Measurements from ENCODE around the gene JARID2.

DNA sequence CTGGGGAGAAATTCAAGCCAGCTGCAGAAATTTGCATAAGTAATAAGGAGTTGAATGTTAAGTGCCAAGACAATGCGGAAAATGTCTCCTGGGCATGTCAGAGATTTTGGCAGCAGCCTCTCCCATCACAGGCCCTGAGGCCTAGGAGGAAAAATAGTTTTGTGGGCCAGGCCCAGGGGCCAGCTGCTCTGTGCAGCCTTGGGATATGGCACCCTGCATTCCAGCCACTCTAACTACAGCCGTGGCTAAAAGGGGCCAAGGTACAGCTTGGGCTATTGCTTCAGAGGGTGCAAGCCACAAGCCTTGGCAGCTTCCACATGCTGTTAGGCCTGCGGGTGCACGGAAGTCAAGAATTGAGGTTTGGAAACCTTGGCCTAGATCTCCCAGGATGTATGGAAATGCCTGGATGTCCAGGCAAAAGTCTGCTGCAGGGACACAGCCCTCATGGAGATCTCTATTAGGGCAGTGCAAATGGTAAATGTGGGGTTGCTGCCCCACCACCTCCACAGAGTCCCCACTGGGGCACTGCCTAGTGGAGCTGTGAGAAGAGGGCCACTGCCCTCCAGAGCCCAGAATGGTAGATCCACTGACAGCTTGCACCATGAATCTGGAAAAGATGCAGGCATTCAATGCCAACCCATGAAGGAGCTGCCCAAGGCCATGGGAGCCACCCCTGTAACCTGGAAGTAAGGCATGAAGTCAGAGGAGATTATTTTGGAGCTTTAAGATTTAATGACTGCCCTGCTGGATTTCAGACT, 290.5 kb downstream of the JARID2 start:
- no peak for TF ChIP-seq POLR2A (IDR thresholded peaks at IDR 0.05; ENCODE audit: low read depth, low read length)
- no peak for TF ChIP-seq TAF1 (IDR thresholded peaks at IDR 0.05; ENCODE audit: low read depth, low read length)
